Sigmoid colon (tissue), 4 donors: Measurements from ENCODE around the gene ENDOU.

Source experiments
- CTCF ChIP-seq, 4 experiments: fragments of 450-650 bp in 3 of 4; fragments of 200-600 bp in 1 of 4; IDR thresholded peaks; one replicate each; pipeline ENCODE4 v1.5.1; 2016 to 2019; ENCODE audit warnings: antibody characterized with exemption in 4 of 4, mild to moderate bottlenecking in 3 of 4, moderate library complexity in 2 of 4
- EP300 ChIP-seq, 4 donors: sonication (generic); formaldehyde crosslinking; IDR thresholded peaks; one replicate each; pipeline ENCODE4 v1.6.1; 2017; ENCODE audit warnings: antibody characterized with exemption in 4 of 4

GRCh38 chr12:47753021-47754001 lies 28.0 kb upstream of the ENDOU start:
- TF ChIP-seq CTCF (IDR thresholded peaks at IDR 0.05) (no peak), EP300 (IDR thresholded peaks at IDR 0.05) (no peak)
